IMR-90 (cell line): ENCODE data around the gene SERPINB11. TPM values are rescaled to one million over a fixed set of nuclear protein-coding genes. Genes with fewer than 3 reads are reported as not detected.
A peak's percentile ranks its signal among the peaks of the same experiment; 100 is the strongest.

Experiments
- ATAC-seq: fragments of 200-7000 bp; cut with Tn5 transposase; 2 replicates; pipeline ENCODE4 v1.9.1; 2020; ENCODE audit warnings: low read depth, mild to moderate bottlenecking, moderate library complexity
- Bru-seq: library from RNA; stranded (reverse); fragments of 400-500 nt; gene quantifications from one replicate; lab custom pipeline; 2021; lab: Mats Ljungman, UMichigan
- BruChase-seq, 2 experiments: library from RNA; stranded (reverse); fragments of 400-500 nt; gene quantifications; one replicate each; lab custom pipeline; 2021; lab: Mats Ljungman, UMichigan
- BruUV-seq: library from RNA; stranded (reverse); fragments of 400-500 nt; replicated peaks from 2 replicates; lab custom pipeline; 2021; lab: Mats Ljungman, UMichigan
- CTCF ChIA-PET: fragments of 300-600 bp; formaldehyde crosslinking; extraction: SDS; loops from one replicate; lab custom pipeline; 2021; ENCODE audit warnings: antibody characterized with exemption; lab: Yijun Ruan, JAX
- POLR2A ChIA-PET: fragments of 300-600 bp; sonication (Branson Sonifier 250); formaldehyde crosslinking; loops from one replicate; lab custom pipeline; 2022; ENCODE audit warnings: antibody characterized with exemption; ENCODE audit not compliant: unreplicated experiment; lab: Charles Lee
- DNase-seq: peaks from one replicate; pipeline ENCODE4 v3.0.0; 2013
- H2AFZ ChIP-seq: replicated peaks from 2 replicates; pipeline ENCODE3; 2013; ENCODE audit warnings: low read length, mild to moderate bottlenecking; ENCODE audit not compliant: poor library complexity
- H2AK5ac ChIP-seq: 2 replicates; pipeline ENCODE4 v1.6.1; 2013; ENCODE audit warnings: low read depth, low read length, inconsistent platforms
- H2AK9ac ChIP-seq: replicated peaks from 2 replicates; pipeline ENCODE3; 2013; ENCODE audit warnings: mild to moderate bottlenecking, low read depth, low read length, moderate library complexity; ENCODE audit not compliant: poor library complexity
- H2BK120ac ChIP-seq: 2 replicates; pipeline ENCODE4 v1.6.1; 2013; ENCODE audit warnings: low read depth, low read length, inconsistent platforms
- H2BK15ac ChIP-seq: 3 replicates; pipeline ENCODE4 v1.6.1; 2013; ENCODE audit warnings: low read depth, low read length, inconsistent platforms
- H2BK20ac ChIP-seq: 2 replicates; pipeline ENCODE4 v1.6.1; 2013; ENCODE audit warnings: low read depth, mild to moderate bottlenecking, inconsistent platforms, low read length, moderate library complexity
- H2BK5ac ChIP-seq: 2 replicates; pipeline ENCODE4 v1.6.1; 2013; ENCODE audit warnings: mild to moderate bottlenecking, low read depth, low read length, inconsistent platforms; ENCODE audit not compliant: poor library complexity, severe bottlenecking
- H3K14ac ChIP-seq: replicated peaks from 2 replicates; pipeline ENCODE4 v1.6.1; 2013; ENCODE audit warnings: low read depth, low read length, inconsistent platforms
- H3K18ac ChIP-seq: 2 replicates; pipeline ENCODE4 v1.6.1; 2013; ENCODE audit warnings: low read depth, low read length, control low read depth
- H3K23ac ChIP-seq: 2 replicates; pipeline ENCODE4 v1.6.1; 2013; ENCODE audit warnings: low read depth, low read length, inconsistent platforms
- H3K27ac ChIP-seq: 2 replicates; pipeline ENCODE4 v1.5.1; 2013; ENCODE audit warnings: mild to moderate bottlenecking, control low read depth, low read length; ENCODE audit not compliant: insufficient read depth
- H3K27me3 ChIP-seq: 2 replicates; pipeline ENCODE4 v1.6.1; 2013; ENCODE audit warnings: low read length; ENCODE audit not compliant: control insufficient read depth, insufficient read depth
- H3K36me3 ChIP-seq: 2 replicates; pipeline ENCODE4 v1.6.1; 2013; ENCODE audit warnings: low read length, mixed read lengths; ENCODE audit not compliant: control insufficient read depth, insufficient read depth
- H3K4ac ChIP-seq: 2 replicates; pipeline ENCODE4 v1.6.1; 2013; ENCODE audit warnings: low read depth, low read length, inconsistent platforms
- H3K4me1 ChIP-seq: 2 replicates; pipeline ENCODE4 v1.6.1; 2013; ENCODE audit warnings: low read length, mixed read lengths; ENCODE audit not compliant: control insufficient read depth, insufficient read depth
- H3K4me2 ChIP-seq: 2 replicates; pipeline ENCODE4 v1.6.1; 2013; ENCODE audit warnings: low read depth, mild to moderate bottlenecking, control low read depth, low read length, moderate library complexity
- H3K4me3 ChIP-seq: 2 replicates; pipeline ENCODE4 v1.5.1; 2013; ENCODE audit warnings: low read depth, mild to moderate bottlenecking, control low read depth, low read length, moderate library complexity; ENCODE audit not compliant: insufficient read depth
- H3K56ac ChIP-seq: 2 replicates; pipeline ENCODE4 v1.6.1; 2013; ENCODE audit warnings: low read length, inconsistent platforms; ENCODE audit not compliant: insufficient read depth; ENCODE audit errors: extremely low read depth
- H3K79me1 ChIP-seq, 2 experiments: 2 replicates each; pipeline ENCODE4 v1.6.1; 2013; ENCODE audit warnings: low read length in 2 of 2, inconsistent platforms in 1 of 2, low read depth in 1 of 2
- H3K9ac ChIP-seq: 2 replicates; pipeline ENCODE4 v1.6.1; 2013; ENCODE audit warnings: low read depth, low read length, control low read depth
- H3K9me1 ChIP-seq: 2 replicates; pipeline ENCODE4 v1.6.1; 2013; ENCODE audit warnings: low read length, inconsistent platforms; ENCODE audit not compliant: insufficient read depth
- H3K9me3 ChIP-seq: 2 replicates; pipeline ENCODE4 v1.6.1; 2013; ENCODE audit warnings: low read length; ENCODE audit not compliant: control insufficient read depth, insufficient read depth
- H4K20me1 ChIP-seq: 2 replicates; pipeline ENCODE4 v1.6.1; 2013; ENCODE audit warnings: low read length, inconsistent platforms; ENCODE audit not compliant: insufficient read depth
- H4K5ac ChIP-seq: 2 replicates; pipeline ENCODE4 v1.6.1; 2013; ENCODE audit warnings: mild to moderate bottlenecking, low read depth, low read length, control low read depth
- H4K8ac ChIP-seq, 2 experiments: 2 replicates each; pipeline ENCODE4 v1.6.1; 2013; ENCODE audit warnings: low read depth in 2 of 2, low read length in 2 of 2, control low read depth in 1 of 2, inconsistent platforms in 1 of 2
- H4K91ac ChIP-seq: 2 replicates; pipeline ENCODE4 v1.6.1; 2013; ENCODE audit warnings: low read depth, low read length, inconsistent platforms; ENCODE audit not compliant: insufficient read depth
- BHLHE40 ChIP-seq: fragments of 150-350 bp; IDR thresholded peaks from 2 replicates; pipeline ENCODE4 v1.6.1; 2016; ENCODE audit warnings: mild to moderate bottlenecking, low read depth, low read length
- CTCF ChIP-seq: conservative IDR thresholded peaks from 2 replicates; pipeline ENCODE4 v1.5.1; 2012; ENCODE audit warnings: mild to moderate bottlenecking, low read depth, low read length, improper control_type of control experiment
- ELK1 ChIP-seq: fragments of 150-350 bp; IDR thresholded peaks from 2 replicates; pipeline ENCODE4 v1.6.1; 2016; ENCODE audit warnings: low read depth, mild to moderate bottlenecking, low read length, moderate library complexity, borderline replicate concordance
- FOS ChIP-seq: fragments of 150-350 bp; IDR thresholded peaks from 2 replicates; pipeline ENCODE4 v1.6.1; 2016; ENCODE audit warnings: low read depth, low read length
- MAFK ChIP-seq: IDR thresholded peaks from 2 replicates; pipeline ENCODE4 v1.6.1; 2012; ENCODE audit warnings: low read depth, low read length, improper control_type of control experiment
- MAZ ChIP-seq: IDR thresholded peaks from 2 replicates; pipeline ENCODE4 v1.6.1; 2012; ENCODE audit warnings: low read depth, mild to moderate bottlenecking, low read length, improper control_type of control experiment, moderate library complexity, borderline replicate concordance
- MXI1 ChIP-seq: IDR thresholded peaks from 2 replicates; pipeline ENCODE4 v1.6.1; 2012; ENCODE audit warnings: low read depth, mild to moderate bottlenecking, low read length, moderate library complexity, borderline replicate concordance
- NFE2L2 ChIP-seq: fragments of 150-350 bp; IDR thresholded peaks from 2 replicates; pipeline ENCODE4 v1.6.1; 2016; ENCODE audit warnings: low read depth, mild to moderate bottlenecking, low read length
- POLR2A ChIP-seq: IDR thresholded peaks from 2 replicates; pipeline ENCODE4 v1.6.1; 2012; ENCODE audit warnings: mild to moderate bottlenecking, low read depth, low read length
- SMC3 ChIP-seq: fragments of 150-350 bp; IDR thresholded peaks from 2 replicates; pipeline ENCODE4 v1.6.1; 2016; ENCODE audit warnings: low read depth, mild to moderate bottlenecking, antibody characterized with exemption, low read length, moderate library complexity
- USF2 ChIP-seq: fragments of 150-350 bp; IDR thresholded peaks from 2 replicates; pipeline ENCODE4 v1.6.1; 2017; ENCODE audit warnings: mild to moderate bottlenecking, antibody characterized with exemption, low read length, low read depth
- WGBS, 2 experiments: methylation state at CpG; one replicate each; pipeline versions ENCODE4 v1.1.5 to v1.1.7; 2013; ENCODE audit warnings: missing lambda C conversion rate in 2 of 2; ENCODE audit not compliant: insufficient read length in 1 of 2; ENCODE audit errors: extremely low coverage in 2 of 2; 5-methylcytosine and 5-hydroxymethylcytosine counted together
- dilution Hi-C: fragments of 300-500 bp; cut with HindIII; formaldehyde crosslinking; loops from one replicate; pipeline ENCODE4 v1.14.3; 2018; ENCODE audit warnings: low sequenced_read_pairs; ENCODE audit not compliant: unreplicated experiment
- in situ Hi-C: fragments of 300-500 bp; cut with MboI; formaldehyde crosslinking; loops from 3 replicates; pipeline ENCODE4 v1.14.3; 2019; ENCODE audit warnings: low sequenced_read_pairs, inconsistent platforms, mixed read lengths
- intact Hi-C: fragments of 100-400 bp; cut with micrococcal nuclease; formaldehyde crosslinking; loops from 2 replicates; pipeline ENCODE4 v1.10.0; 2022
- long read RNA-seq: library from polyadenylated mRNA; unstranded; transcript quantifications from one replicate; pipeline ENCODE4 v2.0.0, GENCODE V29; 2021; ENCODE audit not compliant: unreplicated experiment
- polyA plus RNA-seq, 3 experiments: library from polyadenylated mRNA; depleted of rRNA; stranded (reverse); fragments of >200 nt; gene quantifications; 2 replicates each; pipeline ENCODE4 v1.2.3, GENCODE V29; 2012; ENCODE audit warnings: low replicate concordance in 1 of 3
- total RNA-seq: library from RNA; depleted of rRNA; stranded (reverse); fragments of >200 nt; gene quantifications from 2 replicates; pipeline ENCODE4 v1.2.3, GENCODE V29; 2012; rRNA removed

SERPINB11 gene
- total RNA-seq: 0.18 TPM in 1 of 2 replicates, not detected in the other
- polyA plus RNA-seq (2012; rRNA removed): 0.12 TPM in 1 of 2 replicates, not detected in the other
- polyA plus RNA-seq (2012; cell fraction: cytosol; rRNA removed): not detected in 2 replicates
- 0.05 TPM in 2 replicates for polyA plus RNA-seq (2012; cell fraction: nucleus; rRNA removed; ENCODE audit: low replicate concordance)
- Bru-seq, nascent RNA: not detected
- not detected for BruChase-seq, experiment 1, labeled RNA remaining after a 6-hour chase
- BruChase-seq, experiment 2, labeled RNA remaining after a 2-hour chase: not detected
- long read RNA-seq: 0 reads

GRCh38 chr18:63702660-63703059 lies at the start of gene SERPINB11:
Gene SERPINB11 (plus strand): TSS chr18:63702960. CDS start chr18:63710194, 7,234 bp downstream.
- Histone ChIP-seq H3K56ac (no peak within 1 kb of the TSS), H3K4me3 (no peak within 1 kb of the TSS), H3K4me2 (no peak within 1 kb of the TSS), H2BK20ac (no peak within 1 kb of the TSS), H2AK5ac (no peak within 1 kb of the TSS), H3K4ac (no peak within 1 kb of the TSS), H3K27me3 (no peaks in the 10 kb centered on the region), H3K9ac (no peak within 1 kb of the TSS), H2BK120ac (0 out of 2 replicates have a peak within 1 kb of the TSS, but pooled peaks have one; percentile 0), H3K23ac (no peak within 1 kb of the TSS), H3K4me1 (no peaks in the 10 kb centered on the region; the same call in 1 of the 2 replicates), H3K27ac (no peak within 1 kb of the TSS), H3K9me3 (no peaks in the 10 kb centered on the region), H4K20me1 (no peaks in the 10 kb centered on the region), H2BK5ac (no peak within 1 kb of the TSS), H3K36me3 (no peaks in the 10 kb centered on the region), H3K9me1 (no peaks in the 10 kb centered on the region), H3K14ac (no peak within 1 kb of the TSS), H3K79me1 (no peaks in the 10 kb centered on the region), H4K91ac (no peak within 1 kb of the TSS), H4K8ac (no peak within 1 kb of the TSS), H2AFZ (peak within 1 kb of the TSS; percentile 73), H3K18ac (no peak within 1 kb of the TSS), H2BK15ac (no peak within 1 kb of the TSS), H4K5ac (no peak within 1 kb of the TSS), H2AK9ac (no peak within 1 kb of the TSS)
- TF ChIP-seq USF2: no peak
- TF ChIP-seq ELK1: no peak
- TF ChIP-seq MAZ: no peak
- no peak for TF ChIP-seq MXI1
- no peak for TF ChIP-seq BHLHE40
- TF ChIP-seq MAFK: no peak
- TF ChIP-seq FOS: no peak
- TF ChIP-seq SMC3: no peak
- no peak for TF ChIP-seq CTCF
- TF ChIP-seq NFE2L2: no peak
- TF ChIP-seq POLR2A: no peak
- dilution Hi-C loops: no loop called here
- intact Hi-C loops: no loop called here
- WGBS, 2 experiments: no CpG with 5 or more reads among the region's 2 CpGs
- no peak for DNase-seq
- ChIA-PET POLR2A (interaction anchor here (1.1 kb wide), 1 partner anchor 15 kb away, joined by 3 read pairs; no protein-coding TSS in a partner anchor), CTCF (no interaction called here)
- no peak for ATAC-seq
- in situ Hi-C loops: no loop called here
- no TSS peak for BruUV-seq
